ENCODE measurements around the gene FAM20C. TPM values are rescaled to one million over a fixed set of nuclear protein-coding genes. Genes with fewer than 3 reads are reported as not detected.

The FAM20C gene
- total RNA-seq, 2 experiments from 2014 or later, result not detected

- ChIA-PET CTCF (ENCODE audit: unreplicated experiment) (no interaction called here), POLR2A (no interaction called here)
- H3K9me3 ChIP-seq (ENCODE audit: low read length), result no peaks in the 10 kb centered on the region
- H3K4me2 ChIP-seq (ENCODE audit: low read length), result no peak overlapping the region
- no peaks in the 10 kb centered on the region for H3K4me1 ChIP-seq (ENCODE audit: insufficient read depth, low read length, poor library complexity, severe bottlenecking)
- H3K79me2 ChIP-seq (ENCODE audit: insufficient read depth, low read depth, low read length), result no peaks in the 10 kb centered on the region
- H3K27ac ChIP-seq (ENCODE audit: low read depth, low read length, poor library complexity, severe bottlenecking), result no peak overlapping the region
- BruUV-seq (replicated peaks), result no TSS peak
- TF ChIP-seq EZH2phosphoT487 (IDR thresholded peaks at IDR 0.05; ENCODE audit: borderline replicate concordance, low read depth, low read length) (no peak), CTCF (conservative IDR thresholded peaks at IDR 0.05; ENCODE audit: low read length) (no peak)
- intact Hi-C loops (cut with micrococcal nuclease; ENCODE audit: unreplicated experiment), result no loop called here
- H3K36me3 ChIP-seq (ENCODE audit: insufficient read depth, low read length), result no peaks in the 10 kb centered on the region
- no peak overlapping the region for H2AFZ ChIP-seq (ENCODE audit: low read length)
- H3K4me3 ChIP-seq (ENCODE audit: low read depth, low read length, poor library complexity, severe bottlenecking), result no peak overlapping the region
- no peaks in the 10 kb centered on the region for H4K20me1 ChIP-seq (ENCODE audit: insufficient read depth, low read length)
- no peak for DNase-seq (ENCODE audit: low spot score)
- no peaks in the 10 kb centered on the region for H3K9me2 ChIP-seq (ENCODE audit: insufficient read depth, low read length)
These were observed 105.4 kb downstream of the FAM20C start for GRCh38 chr7:297611-298374.

- intact Hi-C loops (cut with micrococcal nuclease; ENCODE audit: unreplicated experiment), result no loop called here
- H3K27ac ChIP-seq (ENCODE audit: low read depth, low read length, poor library complexity, severe bottlenecking), result no peak overlapping the region
- no peak for TF ChIP-seq EZH2phosphoT487 (IDR thresholded peaks at IDR 0.05; ENCODE audit: borderline replicate concordance, low read depth, low read length)
- TF ChIP-seq CTCF (conservative IDR thresholded peaks at IDR 0.05; ENCODE audit: low read length), result no peak
- no peak overlapping the region for H3K4me3 ChIP-seq (ENCODE audit: low read depth, low read length, poor library complexity, severe bottlenecking)
- H2AFZ ChIP-seq (ENCODE audit: low read length), result no peak overlapping the region
- no peaks in the 10 kb centered on the region for H3K4me1 ChIP-seq (ENCODE audit: insufficient read depth, low read length, poor library complexity, severe bottlenecking)
- H3K9me3 ChIP-seq (ENCODE audit: low read length), result no peaks in the 10 kb centered on the region
- BruUV-seq (replicated peaks), result no TSS peak
- H4K20me1 ChIP-seq (ENCODE audit: insufficient read depth, low read length), result no peaks in the 10 kb centered on the region
- ChIA-PET POLR2A (no interaction called here), CTCF (ENCODE audit: unreplicated experiment) (no interaction called here)
- H3K36me3 ChIP-seq (ENCODE audit: insufficient read depth, low read length), result no peaks in the 10 kb centered on the region
- H3K4me2 ChIP-seq (ENCODE audit: low read length), result no peak overlapping the region
- no peaks in the 10 kb centered on the region for H3K79me2 ChIP-seq (ENCODE audit: insufficient read depth, low read depth, low read length)
- DNase-seq (ENCODE audit: low spot score), result no peak
- no peaks in the 10 kb centered on the region for H3K9me2 ChIP-seq (ENCODE audit: insufficient read depth, low read length)
These were observed 106.0 kb downstream of the FAM20C start for GRCh38 chr7:298375-298702.

GRCh38 chr7:298743-299142, 106.4 kb downstream of the FAM20C start:
- BruUV-seq (replicated peaks), result no TSS peak
- no peaks in the 10 kb centered on the region for H3K36me3 ChIP-seq (ENCODE audit: insufficient read depth, low read length)
- ChIA-PET CTCF (ENCODE audit: unreplicated experiment) (no interaction called here), POLR2A (no interaction called here)
- H4K20me1 ChIP-seq (ENCODE audit: insufficient read depth, low read length), result no peaks in the 10 kb centered on the region
- TF ChIP-seq EZH2phosphoT487 (IDR thresholded peaks at IDR 0.05; ENCODE audit: borderline replicate concordance, low read depth, low read length) (no peak), CTCF (conservative IDR thresholded peaks at IDR 0.05; ENCODE audit: low read length) (no peak)
- no peaks in the 10 kb centered on the region for H3K9me3 ChIP-seq (ENCODE audit: low read length)
- H3K4me3 ChIP-seq (ENCODE audit: low read depth, low read length, poor library complexity, severe bottlenecking), result no peak overlapping the region
- no peaks in the 10 kb centered on the region for H3K9me2 ChIP-seq (ENCODE audit: insufficient read depth, low read length)
- H3K4me1 ChIP-seq (ENCODE audit: insufficient read depth, low read length, poor library complexity, severe bottlenecking), result no peaks in the 10 kb centered on the region
- DNase-seq (ENCODE audit: low spot score), result no peak
- H3K79me2 ChIP-seq (ENCODE audit: insufficient read depth, low read depth, low read length), result no peaks in the 10 kb centered on the region
- H3K4me2 ChIP-seq (ENCODE audit: low read length), result no peak overlapping the region
- no peak overlapping the region for H2AFZ ChIP-seq (ENCODE audit: low read length)
- H3K27ac ChIP-seq (ENCODE audit: low read depth, low read length, poor library complexity, severe bottlenecking), result no peak overlapping the region
- intact Hi-C loops (cut with micrococcal nuclease; ENCODE audit: unreplicated experiment), result no loop called here
